Motor neuron (in vitro differentiated cells): ENCODE measurements around the gene CACNG6. TPM values are rescaled to one million over a fixed set of nuclear protein-coding genes. Genes with fewer than 3 reads are reported as not detected.

Experiments used
- ATAC-seq, 8 experiments: fragments of 200-7000 bp; cut with Tn5 transposase; replicated peaks in 6 of 8; 2 replicates each; pipeline ENCODE4 v1.8.0; 2021; ENCODE audit warnings: mild to moderate bottlenecking in 8 of 8, moderate library complexity in 8 of 8
- H3K27ac ChIP-seq, 2 donors: fragments of 250-450 bp; sonication (Bioruptor Pico); 2 replicates each; pipeline ENCODE4 v1.9.0; 2021; ENCODE audit warnings: antibody characterized with exemption in 2 of 2, mild to moderate bottlenecking in 2 of 2, moderate library complexity in 1 of 2
- H3K4me1 ChIP-seq, 2 donors: fragments of 250-450 bp; sonication (Bioruptor Pico); replicated peaks in 1 of 2; 2 replicates each; pipeline ENCODE4 v1.6.1; 2021; ENCODE audit warnings: antibody characterized with exemption in 2 of 2, mild to moderate bottlenecking in 2 of 2, moderate library complexity in 1 of 2
- H3K4me3 ChIP-seq, 5 donors: fragments of 250-450 bp; sonication (Bioruptor Pico); 2 replicates each; pipeline ENCODE4 v1.9.0; 2021; ENCODE audit warnings: antibody characterized with exemption in 5 of 5, mild to moderate bottlenecking in 5 of 5, moderate library complexity in 4 of 5
- WGBS, 10 experiments: fragments of 450-650 bp; shearing (Covaris generic); methylation state at CpG; one replicate each; pipeline ENCODE4 v1.0.0; 2022; 5-methylcytosine and 5-hydroxymethylcytosine counted together
- in situ Hi-C, 9 experiments: fragments of 400-800 bp; cut with MboI; loops; one replicate each; pipeline ENCODE4 v1.15.0; 2021; ENCODE audit warnings: low sequenced_read_pairs in 9 of 9, low pct_unique_long_range_greater_than_20kb in 2 of 9; ENCODE audit not compliant: unreplicated experiment in 9 of 9
- total RNA-seq, 8 experiments: library from RNA; unstranded; fragments of 300-600 nt; gene quantifications; 2 replicates each; pipeline versions ENCODE4 v1.2.3 to v1.2.4, GENCODE V29; 2022

The CACNG6 gene
- total RNA-seq, 8 experiments from 2014 or later = 0.15 to 2.2 (median 1.0) TPM; not detected in 1

DNA sequence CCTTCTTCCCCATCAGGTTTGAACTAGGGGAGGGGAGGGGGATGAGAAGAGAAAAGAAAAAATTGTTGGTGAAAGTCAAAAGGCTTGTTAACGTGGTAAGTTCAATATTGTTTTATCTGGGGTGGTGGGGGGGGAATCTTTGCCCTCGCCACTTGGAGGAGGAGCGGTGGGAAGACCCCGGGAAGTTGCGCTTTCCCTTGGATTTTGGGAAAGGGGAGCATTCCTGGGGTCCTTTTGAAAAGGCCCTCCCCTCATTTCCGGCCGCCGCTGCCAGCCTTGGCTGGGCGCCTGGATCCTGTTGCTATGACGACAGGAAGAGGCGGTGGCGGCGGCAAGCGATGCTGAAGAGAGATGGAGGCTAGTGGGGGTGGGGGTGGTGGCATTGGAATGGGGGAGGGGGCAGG is 33.3 kb upstream of the CACNG6 start:
- H3K27ac ChIP-seq = peak overlapping the region in 1 of 2 donors; percentile 81
- peaks cover 26 to 35% of the 10 kb centered on the region in 2 donors for H3K4me1 ChIP-seq
- in situ Hi-C loops = no loop called here
- ATAC-seq = peak in 5 of 8 experiments; percentile 67 to 87 (median 75)
- WGBS, 10 experiments = 50% methylated on average over 1 of the region's 14 CpGs; no CpG with 5 or more reads in 9 of the 10 experiments
- peak overlapping the region; percentile 28 to 35 (median 31) for H3K4me3 ChIP-seq

DNA sequence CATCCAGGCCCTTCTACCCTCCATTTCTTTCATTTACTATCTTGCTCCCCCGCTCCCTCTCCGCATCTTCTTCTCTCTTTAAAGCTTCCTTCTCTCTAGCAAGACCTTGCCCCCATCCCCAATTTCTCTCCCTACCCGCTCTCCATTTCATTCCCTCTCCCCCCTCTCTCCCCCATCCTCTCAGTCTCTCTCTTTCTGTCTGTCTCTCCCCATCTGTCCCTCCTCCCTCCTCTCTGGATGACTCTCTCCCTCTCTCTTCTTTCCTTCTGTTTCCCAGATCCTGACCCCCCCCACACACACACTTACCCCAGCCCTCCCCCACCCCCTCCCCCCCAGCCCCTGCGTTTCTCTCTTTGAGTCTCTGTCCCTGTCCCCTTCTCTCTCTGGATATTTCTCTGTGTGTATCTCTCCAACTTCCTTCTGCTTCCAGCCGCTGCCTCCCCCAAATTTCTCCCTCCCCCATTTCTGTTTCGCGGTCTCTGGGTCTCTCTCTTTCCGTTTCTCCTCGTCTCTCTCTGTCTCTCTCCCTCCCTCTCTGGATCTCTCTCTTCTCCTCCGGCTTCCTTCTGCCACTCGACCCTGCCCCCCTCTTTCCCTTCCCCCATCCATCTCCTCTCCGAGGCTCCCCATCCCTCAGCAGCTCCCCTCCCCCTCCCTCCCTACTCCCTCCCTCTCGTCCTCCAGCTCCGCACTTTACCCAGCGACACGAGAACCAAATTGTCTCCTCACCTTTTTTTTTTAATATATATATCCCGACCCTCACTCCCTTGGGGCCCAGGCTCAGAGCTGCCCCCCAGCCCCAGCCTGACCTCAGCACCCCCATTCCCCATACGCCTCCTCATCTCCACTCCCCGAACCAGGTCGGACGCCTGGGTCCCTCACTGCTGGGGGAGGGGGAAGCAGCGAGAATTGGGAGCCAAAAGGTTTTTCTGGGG is 32.3 kb upstream of the CACNG6 start:
- peak in 4 of 8 experiments; percentile 8 to 32 (median 17) for ATAC-seq
- peaks cover 28 to 38% of the 10 kb centered on the region in 2 donors for H3K4me1 ChIP-seq
- WGBS, 10 experiments = 0% methylated on average over 1 to 3 of the region's 22 CpGs; no CpG with 5 or more reads in 5 of the 10 experiments
- peak overlapping the region; percentile 31 to 81 for H3K27ac ChIP-seq
- in situ Hi-C loops = no loop called here
- H3K4me3 ChIP-seq = peak overlapping the region; percentile 28 to 35 (median 31)

DNA sequence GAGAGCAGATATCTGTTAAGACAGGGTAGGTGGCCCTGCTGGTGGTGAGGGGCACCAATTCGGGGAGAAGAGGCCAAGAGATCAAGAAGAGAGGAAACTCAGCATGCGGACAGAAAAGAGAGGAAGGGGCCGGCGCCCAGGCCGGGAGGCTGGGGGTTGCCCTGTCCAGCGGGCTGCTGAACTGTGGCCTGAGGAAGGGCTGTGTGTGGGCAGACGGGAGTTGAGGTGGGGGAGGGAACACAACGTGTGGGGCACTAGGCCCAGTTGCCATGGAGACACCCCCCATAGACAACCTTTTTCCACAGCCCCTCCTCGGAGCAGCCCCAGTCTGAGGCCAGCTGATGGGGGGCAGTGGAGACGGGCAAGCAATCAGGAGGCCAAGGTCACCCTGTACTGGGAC is 31.2 kb upstream of the CACNG6 start:
- WGBS, 10 experiments = 0 to 15% (median 0%) methylated on average over 1 to 5 of the region's 10 CpGs; no CpG with 5 or more reads in 5 of the 10 experiments
- in situ Hi-C loops = no loop called here
- H3K4me1 ChIP-seq = peaks cover 28 to 38% of the 10 kb centered on the region in 2 donors
- peak overlapping the region in 2 of 5 donors; percentile 6 to 28 for H3K4me3 ChIP-seq
- peak in 4 of 8 experiments; percentile 7 to 24 (median 16) for ATAC-seq
- H3K27ac ChIP-seq = no peak overlapping the region

DNA sequence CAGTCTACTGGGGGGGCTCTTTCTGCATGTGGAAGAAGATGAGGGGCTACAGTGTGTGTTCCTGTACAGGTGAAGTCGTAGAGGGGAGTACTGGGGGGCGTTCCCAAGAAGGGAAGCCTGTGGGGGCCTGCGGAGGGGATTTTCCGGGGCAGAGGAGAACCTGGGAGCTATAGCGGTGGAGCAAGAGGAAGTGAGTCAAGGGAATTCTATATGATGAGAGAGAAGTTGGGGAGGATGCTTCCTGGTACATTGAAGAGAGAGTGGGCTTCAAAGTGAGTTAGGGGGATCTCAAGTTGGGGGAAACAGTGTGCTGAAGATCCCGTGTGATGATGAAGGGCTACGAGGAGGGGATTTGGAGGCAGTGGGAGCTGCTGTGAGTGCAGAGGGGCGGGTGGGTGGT is 30.6 kb upstream of the CACNG6 start:
- Histone ChIP-seq H3K4me3 (peak overlapping the region in 1 of 5 donors; percentile 28), H3K27ac (no peak overlapping the region), H3K4me1 (peaks cover 28 to 38% of the 10 kb centered on the region in 2 donors)
- in situ Hi-C loops = no loop called here
- 0% methylated on average over 1 of the region's 8 CpGs; no CpG with 5 or more reads in 9 of the 10 experiments for WGBS, 10 experiments
- ATAC-seq = no peak

DNA sequence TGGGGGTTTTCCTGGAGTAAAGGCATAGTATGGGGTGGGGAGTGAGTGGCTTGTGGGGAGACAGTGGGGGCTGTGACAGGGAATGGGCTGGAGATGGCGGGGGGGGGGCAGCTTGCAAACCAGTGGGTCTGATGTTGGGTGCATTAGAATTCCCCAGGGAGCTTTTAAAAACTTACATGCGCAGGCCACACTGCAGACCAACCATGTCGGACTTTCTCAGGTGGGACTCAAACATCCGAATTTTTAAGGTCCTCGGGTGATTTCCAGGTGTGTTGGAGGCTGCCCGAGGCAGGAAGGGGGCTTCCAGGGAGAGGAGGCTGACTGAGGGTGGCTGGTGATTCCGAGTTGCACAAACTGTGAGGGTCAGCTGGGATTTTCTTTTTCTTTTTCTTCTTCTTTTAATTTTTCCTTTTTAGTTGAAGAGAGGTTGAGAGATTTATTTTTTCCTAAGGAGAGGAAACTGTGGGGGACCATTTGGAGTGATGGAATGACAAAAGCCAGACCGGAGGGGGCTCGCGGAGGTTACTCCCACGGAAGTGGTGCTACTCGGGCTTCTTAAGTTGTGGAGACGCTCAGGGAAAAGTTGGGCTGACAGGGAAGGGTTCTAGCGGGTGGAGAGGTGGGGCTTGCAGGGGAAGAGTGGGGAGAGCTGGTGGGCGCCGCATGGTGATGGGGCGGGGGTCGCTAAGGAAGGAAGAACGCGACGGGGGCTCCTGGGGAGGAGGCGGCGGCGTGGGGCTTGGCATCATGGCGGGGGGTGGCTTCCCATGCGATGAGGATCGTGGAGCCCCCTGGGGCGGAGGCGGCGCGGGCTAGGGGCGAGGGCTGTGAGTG is 29.7 kb upstream of the CACNG6 start:
- in situ Hi-C loops = no loop called here
- 0 to 10% (median 1%) methylated on average over 2 to 8 of the region's 32 CpGs; no CpG with 5 or more reads in 6 of the 10 experiments for whole genome bisulfite sequencing, 10 experiments
- no peak overlapping the region for H3K27ac ChIP-seq
- peak overlapping the region; percentile 19 to 37 (median 37) for H3K4me3 ChIP-seq
- peaks cover 28 to 38% of the 10 kb centered on the region in 2 donors for H3K4me1 ChIP-seq
- ATAC-seq = peak in 4 of 8 experiments; percentile 12 to 89 (median 25)

DNA sequence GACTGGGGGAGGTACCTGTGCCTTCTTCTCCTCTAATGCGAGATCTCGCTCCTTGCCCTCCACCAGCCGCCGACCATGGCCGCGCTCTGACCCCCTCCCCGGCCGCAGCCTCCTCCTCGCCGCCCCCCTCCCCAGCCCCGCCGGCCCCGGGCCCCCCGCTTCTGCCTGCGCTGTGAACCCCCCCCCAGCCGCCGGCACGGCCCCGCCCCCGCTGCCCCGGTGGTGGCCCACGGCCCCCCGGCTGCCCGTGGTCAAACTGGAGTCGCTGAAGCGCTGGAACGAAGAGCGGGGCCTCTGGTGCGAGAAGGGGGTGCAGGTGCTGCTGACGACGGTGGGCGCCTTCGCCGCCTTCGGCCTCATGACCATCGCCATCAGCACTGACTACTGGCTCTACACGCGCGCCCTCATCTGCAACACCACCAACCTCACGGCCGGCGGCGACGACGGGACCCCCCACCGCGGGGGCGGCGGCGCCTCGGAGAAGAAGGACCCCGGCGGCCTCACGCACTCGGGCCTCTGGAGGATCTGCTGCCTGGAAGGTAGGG is 28.5 kb upstream of the CACNG6 start, which contains the start of gene CACNG8:
Gene CACNG8, plus strand, starts transcription at position 51 of the 545 bp plus-strand sequence.
- Histone ChIP-seq H3K4me1 (peaks cover 26 to 34% of the 10 kb centered on the region in 2 donors), H3K27ac (no peak within 1 kb of the TSS), H3K4me3 (peak within 1 kb of the TSS; percentile 19 to 37 (median 37))
- WGBS, 10 experiments = no CpG with 5 or more reads among the region's 55 CpGs
- ATAC-seq = peak in 5 of 8 experiments; percentile 49 to 60 (median 57)
- in situ Hi-C loops = no loop called here

DNA sequence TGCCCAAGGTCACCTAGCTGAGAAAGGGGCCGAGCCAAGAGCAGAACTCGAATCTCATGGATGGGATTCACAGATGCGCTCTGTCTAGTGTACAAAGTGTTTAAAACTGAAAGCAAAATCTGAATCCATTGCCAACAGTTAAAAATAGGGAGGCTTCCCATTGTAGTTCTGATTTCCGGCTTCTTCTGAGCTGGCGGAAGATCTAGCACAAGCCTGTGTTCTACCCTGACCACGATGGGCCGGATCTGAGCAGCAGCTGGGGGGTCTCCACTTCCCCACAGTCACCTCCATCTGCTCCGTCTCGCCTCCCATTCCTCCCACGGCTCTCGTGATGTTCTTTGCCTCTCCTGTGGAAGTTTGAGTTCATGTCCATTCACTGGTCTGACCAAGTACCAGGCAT is 26.3 kb upstream of the CACNG6 start:
- no peak for ATAC-seq
- WGBS, 10 experiments = 50 to 92% (median 78%) methylated on average over 2 to 9 of the region's 11 CpGs; no CpG with 5 or more reads in 4 of the 10 experiments
- H3K4me3 ChIP-seq = no peak overlapping the region
- H3K4me1 ChIP-seq = peaks cover 15 to 24% of the 10 kb centered on the region in 2 donors
- in situ Hi-C loops = no loop called here
- H3K27ac ChIP-seq = no peak overlapping the region

DNA sequence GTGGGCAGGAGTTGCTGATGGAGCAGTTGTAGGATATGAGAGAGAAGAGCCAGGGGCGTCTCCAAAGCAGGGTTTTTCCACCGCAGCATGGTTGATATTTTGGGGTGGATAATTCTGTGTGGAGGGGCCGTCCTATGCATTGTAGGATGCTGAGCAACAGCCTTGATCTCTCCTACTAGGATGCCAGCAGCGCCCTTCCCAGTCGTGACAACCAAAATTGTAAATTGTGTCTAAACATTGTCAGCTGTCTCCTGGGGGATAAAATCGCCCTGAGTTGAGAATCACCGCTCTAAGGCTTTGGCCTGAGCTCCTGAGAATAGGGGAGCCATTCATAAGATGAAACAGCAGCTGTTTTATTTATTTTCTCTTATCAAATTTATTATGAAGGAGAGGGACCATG is 24.5 kb upstream of the CACNG6 start:
- in situ Hi-C loops = no loop called here
- WGBS, 10 experiments = 21 to 85% (median 75%) methylated on average over 2 to 7 of the region's 7 CpGs; no CpG with 5 or more reads in 2 of the 10 experiments
- Histone ChIP-seq H3K4me3 (no peak overlapping the region), H3K27ac (no peak overlapping the region), H3K4me1 (peaks cover 6 to 9% of the 10 kb centered on the region in 2 donors)
- ATAC-seq = no peak

DNA sequence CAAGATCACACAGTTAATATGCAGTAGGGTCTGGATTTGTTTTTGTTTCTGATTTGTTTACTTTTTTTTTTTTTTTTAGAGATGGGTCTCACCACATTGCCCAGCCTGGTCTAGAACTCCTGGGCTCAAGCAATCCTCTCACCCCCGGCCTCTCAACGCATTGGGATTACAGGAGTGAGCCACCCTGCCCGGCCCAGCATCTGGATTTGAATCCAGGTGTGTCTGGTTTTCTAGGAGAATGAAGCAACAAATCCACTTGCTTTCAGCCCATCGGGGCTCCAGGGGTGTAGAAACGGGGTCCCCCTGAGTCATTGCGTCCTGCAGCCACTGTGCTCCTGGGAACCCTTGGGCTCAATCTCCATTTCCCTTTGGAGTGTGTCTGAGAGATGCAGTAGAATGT is 22.1 kb upstream of the CACNG6 start:
- H3K27ac ChIP-seq = no peak overlapping the region
- H3K4me1 ChIP-seq = no peaks in the 10 kb centered on the region

DNA sequence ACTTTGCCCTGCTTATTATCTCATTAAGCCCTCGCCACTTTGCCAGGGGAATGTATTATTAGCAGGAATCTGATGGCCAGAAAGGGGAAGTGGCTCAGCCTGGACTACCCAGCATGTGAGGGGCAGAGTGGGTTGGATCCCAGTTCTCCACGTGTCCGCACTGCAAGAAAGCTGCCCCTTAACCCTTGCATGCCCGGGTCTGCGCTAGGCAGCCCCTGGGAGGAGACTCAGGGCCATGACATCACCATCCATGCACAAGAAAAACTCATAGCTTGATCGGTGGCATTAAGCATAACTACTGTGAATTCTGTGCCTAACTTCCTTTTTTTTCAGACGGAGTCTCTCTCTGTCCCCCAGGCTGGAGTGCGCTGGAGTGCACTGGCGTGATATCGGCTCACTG is 19.8 kb upstream of the CACNG6 start:
- H3K4me1 ChIP-seq = no peaks in the 10 kb centered on the region
- in situ Hi-C loops = no loop called here
- 60 to 96% (median 70%) methylated on average over 1 to 4 of the region's 10 CpGs; no CpG with 5 or more reads in 6 of the 10 experiments for WGBS, 10 experiments
- no peak for ATAC-seq
- H3K4me3 ChIP-seq = no peak overlapping the region
- no peak overlapping the region for H3K27ac ChIP-seq

More for the DNA sequence above, 22.1 kb upstream of the CACNG6 start:
- in situ Hi-C loops = no loop called here
- ATAC-seq = no peak
- 20 to 100% (median 80%) methylated on average over 2 to 6 of the region's 6 CpGs; no CpG with 5 or more reads in 5 of the 10 experiments for WGBS, 10 experiments
- no peak overlapping the region for H3K4me3 ChIP-seq

DNA sequence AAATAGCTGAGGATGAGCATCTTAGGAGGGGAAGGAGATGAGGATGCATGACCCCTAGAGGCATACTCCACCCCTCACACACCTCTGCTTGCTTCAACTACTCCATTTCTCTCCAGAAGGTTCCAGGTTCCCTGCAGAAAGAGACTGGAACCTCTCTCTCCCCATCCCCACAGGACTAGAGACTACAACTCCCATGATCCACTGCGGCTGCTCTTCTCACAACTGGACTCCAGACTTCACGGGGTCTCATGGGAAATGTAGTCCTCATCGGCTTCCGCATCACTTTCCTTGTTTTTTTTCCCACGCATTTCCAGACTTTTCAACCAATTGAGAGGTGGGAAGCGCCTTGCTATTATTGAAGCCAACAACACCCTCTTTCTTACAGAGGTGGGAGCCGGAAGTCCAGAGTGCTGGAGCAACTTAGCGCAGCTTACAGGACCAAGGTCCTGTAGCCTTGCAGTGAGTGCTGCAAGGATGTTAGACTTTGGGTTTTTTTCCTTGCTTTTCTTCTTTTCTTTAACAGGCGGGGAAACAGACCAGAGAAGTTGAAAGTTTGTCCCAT is 13.9 kb upstream of the CACNG6 start:
- in situ Hi-C loops = no loop called here
- Histone ChIP-seq H3K4me3 (peak overlapping the region; percentile 35 to 64 (median 56)), H3K4me1 (peaks cover 4 to 9% of the 10 kb centered on the region in 2 donors), H3K27ac (peak overlapping the region in 1 of 2 donors; percentile 68)
- ATAC-seq = peak in 6 of 8 experiments; percentile 8 to 81 (median 31)
- WGBS, 10 experiments = 0 to 19% (median 2%) methylated on average over 1 to 5 of the region's 9 CpGs; no CpG with 5 or more reads in 2 of the 10 experiments
